BE2C (cell line): ENCODE results near the gene IFNW1.
"Not testable (repeated sequence)": the region's sequence is repeated elsewhere in the genome, so short reads cannot be mapped to it uniquely, and the experiment has no call there.

Source experiments
- DNase-seq: peaks from one replicate; pipeline ENCODE4 v3.0.0-alpha.2; 2020
- H3K27me3 ChIP-seq: fragments of 250-450 bp; sonication (Bioruptor Pico); 2 replicates; pipeline ENCODE4 v1.5.1; 2020; ENCODE audit warnings: mild to moderate bottlenecking
- H3K36me3 ChIP-seq: fragments of 250-450 bp; sonication (Bioruptor Pico); 2 replicates; pipeline ENCODE4 v1.5.1; 2020; ENCODE audit warnings: mild to moderate bottlenecking
- H3K4me1 ChIP-seq: fragments of 250-450 bp; sonication (Bioruptor Pico); 2 replicates; pipeline ENCODE4 v1.5.1; 2020
- H3K4me3 ChIP-seq: 2 replicates; pipeline ENCODE4 v1.5.1; 2011; ENCODE audit warnings: low read depth, low read length
- H3K9me3 ChIP-seq: fragments of 250-450 bp; sonication (Bioruptor Pico); 2 replicates; pipeline ENCODE4 v1.5.1; 2020
- CTCF ChIP-seq: IDR thresholded peaks from 2 replicates; pipeline ENCODE4 v1.5.1; 2012; ENCODE audit warnings: mild to moderate bottlenecking, low read depth, low read length

The IFNW1 gene

GRCh38 chr9:21137020-21137419, 4.6 kb downstream of the IFNW1 start:
- H3K4me3 ChIP-seq, result no peak overlapping the region
- H3K4me1 ChIP-seq, result no peaks in the 10 kb centered on the region
- H3K36me3 ChIP-seq, result no peaks in the 10 kb centered on the region
- H3K9me3 ChIP-seq, result no peaks in the 10 kb centered on the region
- TF ChIP-seq CTCF, result no peak
- no peak for DNase-seq
- H3K27me3 ChIP-seq, result 0 out of 2 replicates have a peak, but pooled peaks cover 3% of the 10 kb centered on the region

DNA sequence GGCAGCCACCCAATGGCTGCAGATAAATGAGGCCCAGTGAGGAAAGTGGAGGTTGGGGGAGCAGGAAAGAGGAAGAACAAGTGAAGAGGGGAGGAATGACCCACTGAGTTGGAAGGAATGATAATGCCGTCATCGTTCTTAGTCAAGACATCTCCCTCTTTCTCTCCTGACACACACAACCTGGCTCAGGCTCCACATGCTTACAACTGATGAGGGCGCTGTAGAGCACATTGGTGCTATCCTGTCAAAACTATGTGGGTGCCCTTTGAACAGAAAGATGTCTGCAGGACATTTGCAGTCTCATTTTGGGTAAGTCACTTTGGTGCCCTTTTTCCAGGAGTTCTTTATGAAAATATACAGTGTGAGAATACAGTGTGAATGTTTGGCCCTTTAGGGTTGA, 5.9 kb downstream of the IFNW1 start:
- peak; percentile 7; the same call in 1 of the 2 replicates for TF ChIP-seq CTCF
- no peak for DNase-seq
- H3K4me3 ChIP-seq, result no peak overlapping the region
- no peaks in the 10 kb centered on the region for H3K4me1 ChIP-seq
- H3K9me3 ChIP-seq, result no peaks in the 10 kb centered on the region
- H3K36me3 ChIP-seq, result no peaks in the 10 kb centered on the region
- 0 out of 2 replicates have a peak, but pooled peaks cover 3% of the 10 kb centered on the region for H3K27me3 ChIP-seq

GRCh38 chr9:21128186-21128585, 13.4 kb downstream of the IFNW1 start:
- not testable (repeated sequence) for H3K9me3 ChIP-seq, H3K36me3 ChIP-seq, DNase-seq, H3K4me3 ChIP-seq, H3K27me3 ChIP-seq, H3K4me1 ChIP-seq

DNA sequence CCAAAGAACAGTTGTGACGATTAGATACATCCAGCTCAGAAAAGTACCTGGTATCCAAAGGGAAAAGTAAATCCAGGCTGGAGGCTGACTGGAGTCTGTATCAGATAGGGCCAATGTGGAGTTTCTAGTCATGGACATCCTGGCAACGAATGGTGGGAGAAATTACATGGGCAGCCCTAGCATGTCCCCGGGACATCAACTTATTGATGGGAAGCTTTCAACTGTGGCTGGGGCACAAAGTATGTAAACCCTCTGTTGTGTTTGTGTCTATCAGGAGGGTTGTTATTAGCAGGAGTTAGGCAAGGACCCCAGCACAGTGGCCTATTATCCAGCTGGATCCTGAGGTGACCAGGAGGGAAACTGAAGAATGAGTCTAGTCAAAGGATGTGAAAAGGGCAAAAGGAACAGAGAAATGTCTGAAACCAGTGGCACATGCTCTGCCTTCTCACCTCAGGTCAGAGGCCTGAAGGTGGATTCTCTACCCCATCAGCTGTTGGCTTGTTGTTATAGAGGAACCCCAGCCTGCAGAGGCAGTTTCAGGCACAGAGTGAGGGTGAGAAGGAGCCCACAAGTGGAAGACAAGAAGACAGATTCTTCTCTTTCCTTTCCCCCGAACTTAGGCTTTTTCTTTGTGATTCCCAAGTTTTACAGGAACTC, 19.9 kb downstream of the IFNW1 start:
- no peaks in the 10 kb centered on the region for H3K27me3 ChIP-seq

DNA sequence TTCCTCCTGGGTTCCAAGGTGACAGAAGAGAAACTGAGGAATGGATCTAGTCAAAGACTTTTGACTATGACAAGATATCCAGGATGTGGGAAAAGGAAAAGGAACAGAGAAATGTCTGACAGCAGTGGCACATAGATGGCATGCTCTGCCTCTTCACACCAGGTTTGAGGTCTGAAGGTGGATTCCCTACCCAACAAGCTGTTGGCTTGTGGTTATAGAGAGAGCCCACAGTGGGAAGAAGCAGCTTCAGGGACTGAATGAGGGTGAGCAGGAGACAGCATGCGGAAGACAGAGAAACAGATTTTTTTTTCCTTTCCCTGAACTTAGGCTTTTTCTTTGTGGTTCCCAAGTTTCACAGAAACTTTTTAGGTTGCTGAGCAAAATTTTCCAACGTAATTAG, 20.6 kb downstream of the IFNW1 start:
- H3K4me1 ChIP-seq, result no peaks in the 10 kb centered on the region
- H3K9me3 ChIP-seq, result no peaks in the 10 kb centered on the region
- no peaks in the 10 kb centered on the region for H3K27me3 ChIP-seq
- H3K4me3 ChIP-seq, result no peak overlapping the region
- no peak for TF ChIP-seq CTCF
- H3K36me3 ChIP-seq, result no peaks in the 10 kb centered on the region
- DNase-seq, result no peak

More for the DNA sequence above, 19.9 kb downstream of the IFNW1 start:
- no peaks in the 10 kb centered on the region for H3K36me3 ChIP-seq
- H3K9me3 ChIP-seq, result no peaks in the 10 kb centered on the region
- DNase-seq, result no peak
- TF ChIP-seq CTCF, result no peak
- no peak overlapping the region for H3K4me3 ChIP-seq
- no peaks in the 10 kb centered on the region for H3K4me1 ChIP-seq

DNA sequence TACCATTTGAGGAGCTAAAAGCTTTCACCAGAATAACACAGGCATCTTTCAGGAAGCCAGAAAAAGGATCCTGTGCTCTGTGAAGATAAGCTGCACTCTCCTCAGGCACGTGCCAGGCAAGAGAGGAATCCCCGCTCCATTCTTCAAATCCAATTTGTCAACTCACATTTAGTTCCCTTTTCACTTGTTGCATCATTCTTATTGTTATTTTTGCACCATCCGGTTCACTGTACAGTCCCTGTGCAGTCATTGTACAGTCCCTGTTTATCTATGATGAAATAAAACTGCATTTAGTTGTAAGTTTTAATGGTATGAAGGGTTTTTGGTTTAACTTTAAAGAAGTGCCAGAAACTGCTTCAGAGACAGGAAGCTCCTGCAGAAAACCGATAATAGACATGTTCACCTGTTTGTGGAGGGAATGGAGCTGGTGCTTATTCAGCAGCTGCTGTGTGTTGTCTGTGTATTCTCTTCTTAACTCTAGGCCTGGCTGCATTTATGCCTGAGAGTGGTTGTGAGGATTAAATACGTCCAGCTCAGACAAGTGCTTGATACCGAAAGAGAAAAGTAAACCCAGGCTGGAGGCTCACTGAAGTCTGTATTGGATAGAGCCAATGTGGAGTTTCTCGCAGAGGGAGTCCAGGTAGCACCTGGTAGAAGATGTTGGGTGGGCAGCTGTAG, 22.4 kb downstream of the IFNW1 start:
- Histone ChIP-seq H3K36me3 (no peaks in the 10 kb centered on the region), H3K4me1 (no peaks in the 10 kb centered on the region), H3K9me3 (no peaks in the 10 kb centered on the region), H3K4me3 (no peak overlapping the region), H3K27me3 (no peaks in the 10 kb centered on the region; the same call in 1 of the 2 replicates)
- DNase-seq, result no peak
- TF ChIP-seq CTCF, result no peak
